RPMI7951 (cell line): ENCODE measurements around the gene LRRC2. TPM values are rescaled to one million over a fixed set of nuclear protein-coding genes. Genes with fewer than 3 reads are reported as not detected.
"Not testable (repeated sequence)": the region's sequence is repeated elsewhere in the genome, so short reads cannot be mapped to it uniquely, and the experiment has no call there.

Experiments used
- DNase-seq: peaks from one replicate; pipeline ENCODE4 v3.0.0-alpha.2; 2012; ENCODE audit warnings: low read depth
- total RNA-seq: library from RNA; depleted of rRNA; stranded (reverse); fragments of >200 nt; shearing (Covaris generic); gene quantifications from 2 replicates; pipeline ENCODE4 v1.2.3, GENCODE V29; 2014

LRRC2 gene
- total RNA-seq, 1 experiment from 2014 or later = 0.12 TPM

DNA sequence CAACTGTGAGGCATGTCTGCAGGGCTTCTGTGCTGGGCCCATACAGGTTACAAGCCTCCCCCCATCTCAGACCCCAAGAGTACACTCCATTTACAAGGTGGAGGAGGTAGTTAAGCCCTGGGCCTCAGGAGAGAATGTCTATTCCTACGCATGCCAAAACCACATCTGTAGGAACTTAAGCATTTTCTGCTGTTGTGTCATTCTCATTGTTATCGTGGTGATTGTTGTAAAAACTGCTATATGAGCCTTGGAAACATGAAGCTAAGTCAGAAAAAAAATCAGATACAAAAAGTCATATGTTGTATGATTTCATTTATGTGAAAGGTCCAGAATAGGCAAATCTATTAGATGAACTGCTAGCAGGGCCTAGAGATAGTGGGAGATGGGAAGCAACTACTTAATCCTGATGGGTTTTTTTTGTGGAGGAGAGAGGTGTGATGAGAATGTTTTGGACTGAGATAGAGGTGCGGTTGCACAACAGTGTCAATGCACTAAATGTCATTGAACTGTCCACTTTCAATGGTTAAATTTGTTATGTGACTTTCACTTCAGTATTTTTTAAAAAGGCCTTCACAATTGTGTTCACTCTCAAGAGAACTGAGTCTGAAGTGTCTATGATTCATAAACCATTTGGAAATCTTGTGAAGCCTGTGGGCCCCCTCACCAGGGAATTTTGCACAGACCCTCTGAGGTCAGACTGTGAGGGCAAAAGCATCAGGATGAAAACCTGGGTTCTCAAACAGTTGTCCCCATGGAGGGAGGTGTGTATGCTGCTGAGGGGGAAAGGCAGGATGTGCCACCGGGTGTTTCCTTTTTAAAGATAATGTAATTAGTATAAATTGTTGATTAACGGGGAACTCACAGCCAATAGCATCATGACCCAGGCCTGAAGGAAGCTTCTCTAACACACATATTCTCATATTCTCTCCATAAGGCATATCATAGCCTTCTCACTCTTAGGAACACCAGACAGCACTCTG is 65.2 kb downstream of the LRRC2 start:
- DNase-seq = peak; percentile 79

DNA sequence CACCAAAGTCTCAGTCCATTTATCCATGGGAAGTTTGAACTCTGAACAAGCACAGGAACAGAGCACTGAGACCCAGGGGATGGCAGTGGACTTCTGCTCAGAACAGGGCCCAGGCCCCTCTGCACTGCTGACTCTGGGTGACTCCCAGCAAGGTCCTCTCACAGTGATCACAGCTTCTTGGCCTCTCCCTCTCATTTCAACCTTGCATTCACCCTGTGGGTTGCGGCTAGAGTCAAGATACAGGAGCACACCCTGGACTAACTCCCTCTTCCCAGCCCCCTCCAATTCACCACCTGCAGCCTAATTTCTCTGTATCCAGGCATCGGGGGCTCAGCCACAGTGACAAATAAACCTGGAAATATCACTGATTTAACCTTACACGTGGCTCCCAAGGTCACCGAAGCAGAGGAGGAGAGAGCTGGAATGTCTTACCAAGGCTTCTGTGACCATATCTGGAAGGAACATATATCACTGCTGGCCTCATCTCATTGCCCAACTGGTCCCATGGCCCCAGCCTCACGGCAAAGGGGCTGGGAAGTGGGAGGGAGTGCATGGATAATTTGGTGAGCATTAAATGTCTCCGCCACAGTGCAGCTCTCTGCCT is 67.1 kb downstream of the LRRC2 start:
- DNase-seq = no peak

DNA sequence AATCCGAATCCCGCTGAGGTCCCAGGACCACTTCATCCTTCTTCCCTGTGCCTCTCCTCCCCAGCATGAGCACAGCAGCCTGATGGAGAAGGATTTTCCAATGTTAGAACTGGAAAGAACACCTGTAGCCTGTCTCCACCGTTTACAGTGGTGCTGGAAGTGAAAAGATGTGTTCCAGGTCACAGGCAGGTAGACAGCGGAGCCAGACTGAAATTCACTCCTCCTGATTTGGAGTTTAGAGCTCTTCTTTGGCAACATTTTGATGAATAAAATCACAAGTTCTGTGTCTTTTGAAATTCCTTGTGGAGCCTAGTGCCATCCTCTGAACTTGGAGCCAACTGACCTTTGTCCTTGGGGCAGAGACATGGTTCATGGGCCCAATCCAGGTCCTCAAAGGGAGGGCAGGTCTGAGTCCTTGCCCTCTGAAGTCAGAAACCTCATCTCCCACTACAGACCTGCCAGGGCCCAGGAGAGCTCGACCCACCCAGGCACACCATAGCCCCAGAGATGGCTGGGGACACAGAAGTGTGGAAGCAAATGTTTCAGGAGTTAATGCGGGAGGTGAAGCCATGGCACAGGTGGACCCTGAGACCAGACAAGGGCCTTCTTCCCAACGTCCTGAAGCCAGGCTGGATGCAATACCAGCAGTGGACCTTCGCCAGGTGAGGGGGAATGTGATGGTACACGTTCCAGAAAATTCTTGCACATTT is 68.4 kb downstream of the LRRC2 start, which contains the start of gene RTP3:
TSS of gene RTP3 (plus strand) at position 421 of the 710 bp plus-strand sequence. CDS start at position 508, 87 bp downstream.
- no peak for DNase-seq

DNA sequence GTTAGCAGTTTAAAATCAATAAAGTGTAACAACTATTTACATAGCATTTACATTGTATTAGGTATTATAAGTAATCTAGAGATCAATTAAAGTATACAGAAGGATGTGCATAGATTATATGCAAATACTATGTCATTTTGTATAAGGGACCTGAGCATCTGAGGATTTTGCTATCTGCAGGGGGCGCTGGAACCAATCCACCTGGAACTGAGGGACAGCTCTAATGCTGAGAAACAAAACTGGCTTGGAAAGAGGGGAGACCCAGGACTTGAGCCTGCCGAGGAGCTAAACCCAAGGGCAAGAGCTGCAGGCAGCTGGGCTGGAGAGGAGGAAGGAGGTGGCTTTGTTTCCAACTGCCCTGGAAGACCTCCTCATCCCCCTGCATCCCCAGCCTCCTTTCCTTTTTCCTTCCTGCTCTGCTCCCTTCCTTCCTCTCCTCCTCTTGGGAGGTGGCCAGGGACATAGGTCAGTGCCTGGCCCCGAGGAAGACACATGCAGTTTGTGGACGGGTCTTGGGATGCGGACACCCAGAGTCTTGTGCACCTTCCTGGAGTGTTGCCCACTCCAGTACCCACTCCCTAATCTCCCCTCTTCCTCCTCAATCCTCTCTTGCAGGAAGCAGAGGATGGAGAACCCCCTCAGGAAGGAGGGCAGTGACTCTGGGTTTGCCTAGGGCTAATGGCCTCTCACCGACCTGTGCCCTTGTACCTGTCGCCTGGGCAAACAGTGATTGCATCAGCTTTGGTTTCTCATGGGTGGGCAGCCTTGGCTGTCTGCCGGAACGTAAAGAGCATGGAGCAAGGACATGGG is 69.2 kb downstream of the LRRC2 start:
- peak; percentile 35 for DNase-seq

DNA sequence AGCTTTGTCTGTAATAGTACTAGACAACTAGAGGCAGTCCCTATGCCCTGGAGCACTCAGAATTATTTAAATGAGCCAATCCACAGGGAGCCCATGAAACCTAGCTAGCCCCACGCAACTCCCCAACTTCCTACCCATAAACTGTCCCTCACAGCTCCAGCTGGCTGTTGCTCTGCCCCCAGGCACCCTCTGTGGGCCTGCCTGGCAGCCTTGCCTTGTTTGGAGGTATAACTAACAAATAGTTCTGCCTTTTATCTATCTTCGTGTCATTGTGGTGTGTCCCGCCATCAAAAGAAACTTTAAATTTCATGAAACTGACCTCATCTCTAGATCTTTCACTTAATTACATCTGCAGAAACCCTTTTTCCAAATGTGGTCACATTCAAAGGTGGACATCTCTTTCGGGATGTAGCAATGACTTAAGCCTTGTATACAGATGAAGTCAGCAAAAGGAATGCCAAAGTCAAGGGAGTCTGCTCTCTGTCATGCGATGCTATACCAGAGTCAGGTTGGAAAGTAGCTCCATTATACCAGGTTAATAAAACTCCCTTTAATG is 70.1 kb downstream of the LRRC2 start:
- peak; percentile 96 for DNase-seq

DNA sequence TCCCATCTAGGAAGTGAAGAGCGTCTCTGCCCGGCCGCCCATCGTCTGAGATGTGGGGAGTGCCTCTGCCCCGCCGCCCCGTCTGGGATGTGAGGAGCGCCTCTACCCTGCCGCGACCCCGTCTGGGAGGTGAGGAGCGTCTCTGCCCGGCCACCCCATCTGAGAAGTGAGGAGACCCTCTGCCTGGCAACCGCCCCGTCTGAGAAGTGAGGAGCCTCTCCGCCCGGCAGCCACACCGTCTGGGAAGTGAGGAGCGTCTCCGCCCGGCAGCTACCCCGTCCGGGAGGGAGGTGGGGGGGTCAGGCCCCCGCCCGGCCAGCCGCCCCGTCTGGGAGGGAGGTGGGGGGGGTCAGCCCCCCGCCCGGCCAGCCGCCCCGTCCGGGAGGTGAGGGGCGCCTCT is 71.6 kb downstream of the LRRC2 start:
- DNase-seq = not testable (repeated sequence)

DNA sequence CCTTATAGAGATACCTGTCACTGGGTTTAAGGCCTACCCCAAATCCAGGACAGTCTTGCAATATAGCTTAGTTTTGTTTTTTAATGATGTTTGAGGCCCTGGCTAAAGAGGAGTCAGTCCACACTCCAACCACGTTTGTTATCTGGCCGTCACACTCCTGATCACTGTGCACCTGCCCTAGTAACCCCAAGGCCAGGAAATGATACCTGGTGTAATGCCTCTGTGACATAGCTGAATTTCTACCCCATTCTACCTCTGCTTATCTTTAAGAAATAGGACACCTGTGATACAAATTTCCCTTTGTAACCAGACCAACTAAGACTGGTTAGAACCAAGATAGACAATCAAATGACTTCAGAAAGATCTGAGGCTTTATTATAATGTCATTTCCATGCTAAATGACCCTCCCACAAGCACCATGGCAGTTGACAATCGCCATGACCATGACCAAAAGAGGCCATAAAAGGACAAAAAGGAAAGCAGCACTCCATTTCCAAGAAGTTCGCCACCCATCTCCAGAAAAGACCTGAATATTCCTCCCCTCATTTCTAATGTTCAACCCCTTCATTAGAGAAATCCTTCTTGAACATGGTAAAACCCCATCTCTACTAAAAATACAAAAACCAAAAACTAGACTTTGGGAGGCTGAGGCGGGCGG is 73.1 kb downstream of the LRRC2 start:
- no peak for DNase-seq

DNA sequence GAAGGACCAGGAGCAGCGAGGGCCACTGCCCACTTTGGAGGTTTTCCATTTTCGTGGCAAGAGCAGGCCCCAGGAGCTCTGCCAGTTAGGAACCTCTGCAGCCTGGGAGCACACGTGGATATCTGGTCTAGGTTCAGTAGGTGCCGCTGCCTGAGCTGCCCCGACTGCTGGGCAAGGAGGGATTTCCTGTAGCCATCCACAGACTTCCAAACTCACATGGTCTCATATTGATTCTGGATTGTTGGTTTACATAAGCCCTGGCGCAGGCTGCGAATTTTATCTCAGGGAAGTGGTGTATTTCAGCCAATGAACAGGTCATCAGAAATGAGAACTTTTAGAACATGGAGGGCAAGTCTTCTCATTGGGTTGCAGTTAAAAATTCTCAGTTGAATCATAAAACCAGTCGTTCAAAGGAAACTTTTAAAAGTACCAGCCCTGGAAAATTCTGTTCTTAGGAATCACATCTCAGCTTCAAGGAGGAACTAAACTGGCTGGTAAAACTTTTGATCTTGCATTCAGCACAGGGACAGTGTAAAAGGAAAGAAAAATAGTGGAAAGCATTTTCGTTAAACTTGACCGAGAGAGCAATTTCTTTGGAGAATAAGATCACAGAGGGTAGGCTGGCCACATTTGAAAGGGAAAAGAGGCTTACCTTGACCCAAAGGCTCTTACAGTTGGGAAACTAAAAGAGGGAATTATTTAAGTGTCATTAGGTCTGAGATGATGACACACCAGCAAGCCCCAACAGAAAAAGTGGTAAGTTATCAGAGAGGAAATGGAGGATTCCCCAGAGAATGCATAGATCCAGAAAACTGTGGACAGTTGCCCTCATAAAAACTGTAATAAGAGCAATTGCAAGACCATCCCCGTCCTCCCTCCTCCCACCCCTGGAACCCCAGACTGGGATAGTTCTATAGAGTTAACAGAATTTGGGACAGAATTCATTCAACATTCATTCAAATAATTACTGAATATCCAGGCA is 74.7 kb downstream of the LRRC2 start:
- no peak for DNase-seq

DNA sequence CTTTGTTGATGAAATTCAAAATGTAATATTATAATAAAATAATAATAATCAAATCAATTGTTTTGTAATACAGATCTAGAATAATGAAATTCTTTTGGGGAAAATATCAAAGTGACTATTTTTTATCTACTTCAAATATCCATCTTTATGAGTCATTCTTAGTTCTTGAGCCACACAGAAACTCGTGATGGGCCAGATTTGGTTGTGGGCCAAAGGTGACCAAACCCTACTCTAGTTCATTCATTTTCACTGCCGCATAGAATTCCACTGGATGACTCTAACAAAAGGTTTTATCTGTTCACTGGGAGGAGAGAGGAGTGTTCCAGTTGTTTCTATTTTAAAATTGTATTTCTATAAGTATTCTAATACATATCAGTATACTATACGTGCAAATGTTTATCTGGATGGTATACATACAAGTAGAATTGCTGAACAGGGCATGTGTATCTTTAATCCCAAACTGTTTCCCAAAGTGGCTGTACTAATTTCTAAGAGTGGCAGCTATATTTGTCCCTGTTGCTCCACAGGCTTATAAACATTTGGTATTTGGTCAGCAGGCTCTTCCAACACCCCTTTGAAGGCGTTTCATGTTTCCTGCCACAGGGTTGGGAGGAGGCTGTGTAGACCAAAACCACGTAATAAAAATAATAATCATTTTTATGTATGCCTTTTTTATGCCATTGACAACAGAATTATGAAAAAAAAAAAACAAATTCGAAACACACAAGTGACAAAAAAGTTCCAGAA is 75.6 kb downstream of the LRRC2 start:
- DNase-seq = peak; percentile 58

DNA sequence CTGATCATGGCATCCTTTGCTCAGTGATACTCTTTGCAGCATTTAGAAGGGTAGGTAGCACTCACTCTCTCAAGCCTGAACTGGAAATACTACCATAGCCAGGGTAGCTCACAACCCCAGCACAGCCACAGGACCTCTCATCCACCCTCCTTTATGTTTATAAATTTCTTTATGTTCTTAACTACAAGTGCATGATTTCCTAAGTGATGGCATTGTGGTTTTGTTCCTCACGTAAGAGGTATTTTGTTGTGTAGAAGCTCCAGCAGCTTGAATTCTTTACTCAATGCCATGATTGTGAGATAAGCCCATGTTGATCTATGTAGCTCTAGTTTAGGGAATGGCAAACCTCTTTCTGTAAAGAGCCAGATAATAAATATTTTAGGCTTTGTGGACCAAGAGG is 76.2 kb downstream of the LRRC2 start:
- DNase-seq = peak; percentile 56

DNA sequence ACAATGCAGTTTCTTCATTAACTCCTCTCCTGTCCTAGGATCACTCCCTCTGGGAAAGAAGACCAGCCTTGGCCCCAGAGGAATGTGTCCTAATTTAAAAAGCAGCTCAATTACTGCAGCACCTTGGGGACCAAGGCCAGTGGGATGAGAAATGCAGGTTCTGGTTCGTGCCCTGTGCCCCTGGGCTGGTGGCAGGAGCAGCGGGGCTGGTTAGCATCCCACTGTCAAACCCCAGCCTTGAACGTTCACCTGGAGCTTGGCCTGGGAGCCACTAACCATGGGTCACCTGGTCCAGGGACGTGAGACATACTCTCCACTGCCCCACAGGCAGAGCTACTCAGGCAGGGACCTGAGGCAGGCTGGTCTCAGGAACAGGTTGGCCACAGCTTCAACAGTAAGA is 76.7 kb downstream of the LRRC2 start:
- DNase-seq = no peak

DNA sequence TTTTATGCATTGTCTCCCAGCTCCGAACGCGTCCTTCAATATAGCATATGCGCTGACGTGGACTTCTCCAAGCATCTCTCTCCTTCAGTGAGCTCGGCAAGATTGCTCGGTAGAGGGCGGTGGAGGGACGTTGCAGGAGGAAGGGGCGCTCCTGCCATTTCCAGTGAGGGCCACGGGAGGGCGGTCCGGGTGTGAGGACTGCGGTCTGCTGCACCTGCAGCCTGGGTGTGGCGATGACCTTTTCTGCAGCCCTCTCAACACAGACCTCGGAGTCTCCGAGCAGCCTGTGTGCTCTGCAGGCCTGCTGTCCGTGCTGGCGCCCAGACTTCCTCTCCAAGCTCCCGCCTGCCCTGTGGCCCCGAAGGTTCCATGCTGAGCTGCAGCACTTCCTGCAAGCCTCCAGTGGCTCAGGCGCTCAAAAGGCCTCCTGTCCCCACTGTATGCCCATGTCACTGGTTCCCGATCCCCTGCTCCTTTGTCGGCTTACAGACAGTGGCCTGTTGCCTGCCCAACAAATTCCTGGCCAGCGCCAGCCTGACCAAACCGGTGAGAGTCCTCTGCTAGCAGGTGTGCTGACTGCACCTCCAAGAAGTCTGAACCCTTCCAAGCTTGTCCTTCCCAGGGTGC is 77.3 kb downstream of the LRRC2 start:
- DNase-seq = peak; percentile 86

DNA sequence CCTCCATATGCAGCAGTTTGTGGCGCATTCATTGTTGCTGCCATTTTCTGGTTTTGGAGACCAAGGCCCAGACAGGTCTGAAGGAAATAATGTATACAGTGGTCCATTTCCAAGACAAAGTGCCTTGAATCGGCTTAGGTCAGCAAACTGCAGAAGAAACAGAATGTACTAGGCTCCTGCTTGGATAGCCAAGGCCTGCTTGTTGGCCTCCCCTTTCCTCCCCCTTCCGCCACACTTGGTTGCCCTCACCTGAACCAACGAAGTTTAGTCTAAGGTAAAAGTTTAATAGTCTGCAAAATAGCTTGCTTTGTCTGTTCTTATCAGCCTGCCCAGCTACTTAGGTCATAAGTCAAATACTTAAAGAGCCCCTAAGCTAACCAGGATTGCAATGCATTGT is 80.3 kb downstream of the LRRC2 start:
- no peak for DNase-seq

DNA sequence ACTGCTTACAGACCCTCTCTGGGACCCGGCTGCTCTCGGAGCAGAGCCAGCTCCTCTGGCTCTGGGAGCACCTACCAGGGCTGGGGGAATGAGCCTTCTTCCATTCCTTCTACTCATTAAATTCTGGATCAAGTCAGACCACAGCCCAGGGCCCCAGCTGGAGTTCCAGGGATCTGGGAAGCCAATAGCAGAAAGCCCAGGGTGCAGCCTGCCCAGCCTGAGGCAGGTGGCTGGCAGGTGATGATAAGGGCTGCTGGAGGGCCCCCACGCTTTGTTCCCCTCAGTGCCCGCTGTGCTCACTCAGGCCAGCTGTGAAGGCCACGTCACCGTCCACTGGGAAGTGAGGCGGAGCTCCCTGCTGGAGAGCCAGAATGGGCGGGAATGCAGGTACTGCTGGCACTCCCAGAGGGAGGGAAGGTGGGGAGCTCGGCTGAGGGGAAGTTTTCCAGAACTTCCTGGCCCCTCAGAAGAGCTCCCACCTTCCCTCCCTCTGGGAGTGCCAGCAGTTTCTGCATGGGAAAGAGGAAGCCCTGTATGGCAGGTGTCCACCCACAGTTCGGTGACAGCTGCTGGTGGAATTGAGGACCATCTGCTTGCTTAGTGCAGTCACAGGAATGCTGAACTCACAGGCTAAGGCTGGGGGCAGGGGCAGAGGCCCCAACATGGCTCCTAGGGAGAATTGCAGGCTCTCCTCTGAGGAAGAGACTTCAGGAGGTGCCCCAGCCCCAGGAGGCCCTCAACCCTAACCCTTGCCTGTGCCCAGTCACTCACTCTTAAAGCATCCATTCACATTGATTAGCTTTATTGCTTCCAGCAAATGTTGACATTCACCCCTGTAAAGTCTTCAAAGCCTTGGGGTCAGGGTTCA is 81.0 kb downstream of the LRRC2 start:
- no peak for DNase-seq

DNA sequence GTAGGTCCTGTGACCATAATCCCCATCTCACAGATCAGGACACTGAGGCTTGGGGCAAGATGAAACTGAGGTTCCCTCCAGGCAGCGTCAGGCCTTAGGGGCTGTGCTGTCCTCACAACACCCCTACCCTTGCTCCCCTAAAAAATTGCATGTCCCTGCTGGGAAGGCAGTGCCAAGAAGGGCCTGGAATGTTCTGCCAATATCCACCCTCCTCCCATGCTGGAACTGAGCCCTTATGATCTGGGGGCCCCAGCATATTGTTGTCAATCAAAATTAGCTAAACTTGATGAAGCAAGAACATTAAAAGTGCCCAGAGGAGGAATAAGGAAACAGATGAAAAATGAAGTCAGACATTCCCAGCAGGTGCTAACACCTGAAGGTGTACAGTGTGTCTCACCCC is 81.7 kb downstream of the LRRC2 start:
- no peak for DNase-seq

DNA sequence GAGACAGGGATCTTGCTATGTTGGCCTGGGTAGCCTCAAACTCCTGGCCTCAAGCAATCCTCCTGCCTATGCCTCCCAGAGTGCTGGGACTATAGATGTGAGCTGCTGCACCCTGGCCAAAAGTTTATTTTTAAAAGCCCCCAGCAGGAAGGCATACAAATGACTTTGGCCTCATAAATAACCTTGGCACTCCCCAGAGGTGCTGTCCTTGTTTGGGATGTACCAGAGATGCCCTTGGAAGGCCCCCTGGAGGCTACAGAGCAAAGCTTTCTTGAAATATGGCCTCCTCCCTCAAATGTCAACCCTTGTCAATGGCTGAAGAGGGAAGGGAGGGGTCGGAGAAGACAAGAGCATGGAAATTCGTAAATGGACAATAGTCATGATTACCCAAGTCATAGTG is 82.3 kb downstream of the LRRC2 start:
- no peak for DNase-seq
